Tibial nerve (tissue), 3 donors: ENCODE data around the gene RAB40B.

Source experiments
- POLR2A ChIP-seq, 2 donors: fragments of 450-650 bp; IDR thresholded peaks; one replicate each; pipeline ENCODE4 v1.6.1; 2017; ENCODE audit warnings: antibody characterized with exemption in 2 of 2, mild to moderate bottlenecking in 2 of 2, moderate library complexity in 2 of 2
- TF ChIP-seq, protein P1 (sequence below), 5 experiments: fragments of 200-600 bp in 3 of 5; fragments of 450-650 bp in 2 of 5; sonication (generic) in 3 of 5; IDR thresholded peaks; one replicate each; pipeline ENCODE4 v1.5.1; 2016 to 2019; ENCODE audit warnings: antibody characterized with exemption in 5 of 5, mild to moderate bottlenecking in 3 of 5, moderate library complexity in 2 of 5

DNA sequence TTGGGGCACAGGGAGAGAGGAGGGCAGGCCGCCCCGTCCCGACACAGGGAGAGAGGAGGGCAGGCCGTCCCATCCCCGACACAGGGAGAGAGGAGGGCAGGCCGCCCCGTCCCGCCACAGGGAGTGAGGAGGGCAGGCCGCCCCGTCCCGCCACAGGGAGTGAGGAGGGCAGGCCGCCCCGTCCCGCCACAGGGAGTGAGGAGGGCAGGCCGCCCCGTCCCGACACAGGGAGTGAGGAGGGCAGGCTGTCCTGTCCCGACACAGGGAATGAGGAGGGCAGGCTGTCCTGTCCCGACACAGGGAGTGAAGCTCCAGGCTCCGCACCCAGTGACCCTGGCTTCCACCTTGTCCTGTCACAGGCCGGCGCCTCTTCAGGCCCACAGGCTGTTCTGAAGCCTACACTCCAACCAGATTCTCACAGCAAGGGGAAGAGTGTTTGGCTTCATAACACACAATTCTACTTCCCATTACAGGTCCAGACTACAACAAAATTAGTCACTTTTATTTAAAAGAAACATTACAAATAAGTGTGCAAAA, 84.3 kb downstream of the RAB40B start:
- TF ChIP-seq, protein P1, sequence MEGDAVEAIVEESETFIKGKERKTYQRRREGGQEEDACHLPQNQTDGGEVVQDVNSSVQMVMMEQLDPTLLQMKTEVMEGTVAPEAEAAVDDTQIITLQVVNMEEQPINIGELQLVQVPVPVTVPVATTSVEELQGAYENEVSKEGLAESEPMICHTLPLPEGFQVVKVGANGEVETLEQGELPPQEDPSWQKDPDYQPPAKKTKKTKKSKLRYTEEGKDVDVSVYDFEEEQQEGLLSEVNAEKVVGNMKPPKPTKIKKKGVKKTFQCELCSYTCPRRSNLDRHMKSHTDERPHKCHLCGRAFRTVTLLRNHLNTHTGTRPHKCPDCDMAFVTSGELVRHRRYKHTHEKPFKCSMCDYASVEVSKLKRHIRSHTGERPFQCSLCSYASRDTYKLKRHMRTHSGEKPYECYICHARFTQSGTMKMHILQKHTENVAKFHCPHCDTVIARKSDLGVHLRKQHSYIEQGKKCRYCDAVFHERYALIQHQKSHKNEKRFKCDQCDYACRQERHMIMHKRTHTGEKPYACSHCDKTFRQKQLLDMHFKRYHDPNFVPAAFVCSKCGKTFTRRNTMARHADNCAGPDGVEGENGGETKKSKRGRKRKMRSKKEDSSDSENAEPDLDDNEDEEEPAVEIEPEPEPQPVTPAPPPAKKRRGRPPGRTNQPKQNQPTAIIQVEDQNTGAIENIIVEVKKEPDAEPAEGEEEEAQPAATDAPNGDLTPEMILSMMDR (IDR thresholded peaks at IDR 0.05) = no peak
- TF ChIP-seq POLR2A (IDR thresholded peaks at IDR 0.05) = no peak
